ENCODE data around the gene USP53. TPM values are rescaled to one million over a fixed set of nuclear protein-coding genes. Genes with fewer than 3 reads are reported as not detected.

Gene USP53
- total and polyA plus RNA-seq, 2 of the 13 experiments (the other 11 are each of a cell fraction or from before 2014, with no cell fraction given), result 5.3 to 8.1 TPM

- TF ChIP-seq ZNF598 (CRISPR knock-in tag; IDR thresholded peaks at IDR 0.05; ENCODE audit: borderline replicate concordance) (peak; percentile 78; the same call in 1 of the 2 replicates), ESRRA (CRISPR knock-in tag; IDR thresholded peaks at IDR 0.05; ENCODE audit: low read depth) (peak; percentile 42; the same call in 1 of the 2 replicates), ZBTB43 (CRISPR knock-in tag; conservative IDR thresholded peaks at IDR 0.05) (no peak), REPIN1 (CRISPR knock-in tag; IDR thresholded peaks at IDR 0.05; ENCODE audit: borderline replicate concordance, low read depth) (peak; percentile 3; the same call in 1 of the 2 replicates), HMGXB4 (CRISPR knock-in tag; IDR thresholded peaks at IDR 0.05; ENCODE audit: borderline replicate concordance in 1 of 2, low read depth in 1 of 2) (peak; percentile 85 to 95), MAF1 (CRISPR knock-in tag; IDR thresholded peaks at IDR 0.05; ENCODE audit: borderline replicate concordance) (no peak), ZBTB8A (CRISPR knock-in tag; IDR thresholded peaks at IDR 0.05; ENCODE audit: borderline replicate concordance, low read depth) (no peak), ZKSCAN5 (CRISPR knock-in tag; IDR thresholded peaks at IDR 0.05) (peak; percentile 15; the same call in 1 of the 2 replicates), TBX3 (IDR thresholded peaks at IDR 0.05; ENCODE audit: borderline replicate concordance) (no peak), ZNF781 (CRISPR knock-in tag; IDR thresholded peaks at IDR 0.05; ENCODE audit: borderline replicate concordance, not compliant biosample characterization) (peak; percentile 61), ZNF644 (CRISPR knock-in tag; IDR thresholded peaks at IDR 0.05; ENCODE audit: low read depth) (no peak), ZNF234 (CRISPR knock-in tag; conservative IDR thresholded peaks at IDR 0.05) (peak; percentile 87), MBNL3 (CRISPR knock-in tag; conservative IDR thresholded peaks at IDR 0.05) (no peak), MYPOP (CRISPR knock-in tag; IDR thresholded peaks at IDR 0.05) (no peak), ZNF547 (CRISPR knock-in tag; IDR thresholded peaks at IDR 0.05) (peak; percentile 25), GZF1 (CRISPR knock-in tag; IDR thresholded peaks at IDR 0.05) (peak; percentile 26; the same call in 1 of the 2 replicates), CHD2 (IDR thresholded peaks at IDR 0.05; ENCODE audit: low read depth, low read length) (peak; percentile 61), NR1H2 (CRISPR knock-in tag; IDR thresholded peaks at IDR 0.05; ENCODE audit: borderline replicate concordance, low read depth) (no peak), HHEX (CRISPR knock-in tag; IDR thresholded peaks at IDR 0.05) (no peak), DMAP1 (CRISPR knock-in tag; IDR thresholded peaks at IDR 0.05) (0 out of 2 replicates have a peak, but pooled peaks have one; percentile 10), ATF7-NPFF (CRISPR knock-in tag; IDR thresholded peaks at IDR 0.05; ENCODE audit: low read depth) (peak; percentile 78), KDM1A (CRISPR knock-in tag; IDR thresholded peaks at IDR 0.05) (no peak), ZC3H4 (CRISPR knock-in tag; IDR thresholded peaks at IDR 0.05; ENCODE audit: borderline replicate concordance) (no peak)
- TF ChIP-seq, protein P1, sequence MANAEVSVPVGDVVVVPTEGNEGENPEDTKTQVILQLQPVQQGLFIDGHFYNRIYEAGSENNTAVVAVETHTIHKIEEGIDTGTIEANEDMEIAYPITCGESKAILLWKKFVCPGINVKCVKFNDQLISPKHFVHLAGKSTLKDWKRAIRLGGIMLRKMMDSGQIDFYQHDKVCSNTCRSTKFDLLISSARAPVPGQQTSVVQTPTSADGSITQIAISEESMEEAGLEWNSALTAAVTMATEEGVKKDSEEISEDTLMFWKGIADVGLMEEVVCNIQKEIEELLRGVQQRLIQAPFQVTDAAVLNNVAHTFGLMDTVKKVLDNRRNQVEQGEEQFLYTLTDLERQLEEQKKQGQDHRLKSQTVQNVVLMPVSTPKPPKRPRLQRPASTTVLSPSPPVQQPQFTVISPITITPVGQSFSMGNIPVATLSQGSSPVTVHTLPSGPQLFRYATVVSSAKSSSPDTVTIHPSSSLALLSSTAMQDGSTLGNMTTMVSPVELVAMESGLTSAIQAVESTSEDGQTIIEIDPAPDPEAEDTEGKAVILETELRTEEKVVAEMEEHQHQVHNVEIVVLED (CRISPR knock-in tag; IDR thresholded peaks at IDR 0.05; ENCODE audit: borderline replicate concordance), result no peak
These were observed 572 bp downstream of the USP53 start (continued) for GRCh38 chr4:119212964-119213606.
